H1 (cell line): ENCODE measurements around the gene ZBTB46. TPM values are rescaled to one million over a fixed set of nuclear protein-coding genes. Genes with fewer than 3 reads are reported as not detected.

Source experiments
- ATF3 ChIP-seq: IDR thresholded peaks from 2 replicates; pipeline ENCODE4 v1.6.1; 2011; ENCODE audit warnings: low read depth, mild to moderate bottlenecking, low read length; ENCODE audit not compliant: insufficient read depth
- HDAC2 ChIP-seq, 2 experiments: fragments of 300-600 bp in 1 of 2; sonication (generic) in 1 of 2; IDR thresholded peaks; 2 replicates each; pipeline ENCODE4 v1.6.1; 2011 to 2012; ENCODE audit warnings: low read depth in 2 of 2, low read length in 2 of 2, mild to moderate bottlenecking in 2 of 2, moderate library complexity in 2 of 2, borderline replicate concordance in 1 of 2, inconsistent platforms in 1 of 2
- MAFK ChIP-seq: IDR thresholded peaks from 2 replicates; pipeline ENCODE4 v1.6.1; 2012; ENCODE audit warnings: low read depth, mild to moderate bottlenecking, improper control_type of control experiment, low read length
- SIRT6 ChIP-seq: IDR thresholded peaks from one replicate; pipeline ENCODE4 v1.7.1; 2012; ENCODE audit warnings: low read length, inconsistent platforms
- TAF1 ChIP-seq: IDR thresholded peaks from 2 replicates; pipeline ENCODE4 v1.6.1; 2011; ENCODE audit warnings: mild to moderate bottlenecking, low read depth, low read length
- polyA plus RNA-seq, 7 experiments: library from polyadenylated mRNA; depleted of rRNA in 3 of 7; stranded (reverse) in 5 of 7; unstranded in 2 of 7; fragments of >200 nt in 5 of 7; fragments of 200-250 nt in 2 of 7; gene quantifications; 1 replicate in 5 of 7; 2 replicates in 1 of 7; 4 replicates in 1 of 7; pipeline versions ENCODE4 v1.2.1 to v1.2.3, GENCODE V29; 2011 to 2013; ENCODE audit warnings: missing spikeins in 2 of 7, mixed read lengths in 2 of 7
- total RNA-seq: library from RNA; stranded (reverse); fragmentation: NEBNext Ultra II Directional; extraction: Animal tissue kit (Norgen Biotek cat#: 25700); gene quantifications from 2 replicates; pipeline ENCODE4 v1.2.1, GENCODE V29; 2021
- TF ChIP-seq, protein P1 (sequence below): IDR thresholded peaks from 2 replicates; pipeline ENCODE4 v1.6.1; 2011; ENCODE audit warnings: low read length, improper control_type of control experiment

The ZBTB46 gene
- total and polyA plus RNA-seq, 2 of the 8 experiments (the other 6 are each of a cell fraction or from before 2014, with no cell fraction given) = 6.4 to 22.4 TPM

GRCh38 chr20:63789836-63790571, 41.1 kb downstream of the ZBTB46 start (continued):
- TF ChIP-seq ATF3 = no peak
- no peak for TF ChIP-seq SIRT6
- TF ChIP-seq TAF1 = no peak
- no peak for TF ChIP-seq HDAC2 (IDR thresholded peaks at IDR 0.05; ENCODE audit: borderline replicate concordance in 1 of 2, low read depth in 2 of 2, low read length in 2 of 2)
- TF ChIP-seq, protein P1, sequence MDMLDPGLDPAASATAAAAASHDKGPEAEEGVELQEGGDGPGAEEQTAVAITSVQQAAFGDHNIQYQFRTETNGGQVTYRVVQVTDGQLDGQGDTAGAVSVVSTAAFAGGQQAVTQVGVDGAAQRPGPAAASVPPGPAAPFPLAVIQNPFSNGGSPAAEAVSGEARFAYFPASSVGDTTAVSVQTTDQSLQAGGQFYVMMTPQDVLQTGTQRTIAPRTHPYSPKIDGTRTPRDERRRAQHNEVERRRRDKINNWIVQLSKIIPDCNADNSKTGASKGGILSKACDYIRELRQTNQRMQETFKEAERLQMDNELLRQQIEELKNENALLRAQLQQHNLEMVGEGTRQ = no peak
- TF ChIP-seq MAFK = no peak
